ENCODE results near the gene TBC1D22A.

DNA sequence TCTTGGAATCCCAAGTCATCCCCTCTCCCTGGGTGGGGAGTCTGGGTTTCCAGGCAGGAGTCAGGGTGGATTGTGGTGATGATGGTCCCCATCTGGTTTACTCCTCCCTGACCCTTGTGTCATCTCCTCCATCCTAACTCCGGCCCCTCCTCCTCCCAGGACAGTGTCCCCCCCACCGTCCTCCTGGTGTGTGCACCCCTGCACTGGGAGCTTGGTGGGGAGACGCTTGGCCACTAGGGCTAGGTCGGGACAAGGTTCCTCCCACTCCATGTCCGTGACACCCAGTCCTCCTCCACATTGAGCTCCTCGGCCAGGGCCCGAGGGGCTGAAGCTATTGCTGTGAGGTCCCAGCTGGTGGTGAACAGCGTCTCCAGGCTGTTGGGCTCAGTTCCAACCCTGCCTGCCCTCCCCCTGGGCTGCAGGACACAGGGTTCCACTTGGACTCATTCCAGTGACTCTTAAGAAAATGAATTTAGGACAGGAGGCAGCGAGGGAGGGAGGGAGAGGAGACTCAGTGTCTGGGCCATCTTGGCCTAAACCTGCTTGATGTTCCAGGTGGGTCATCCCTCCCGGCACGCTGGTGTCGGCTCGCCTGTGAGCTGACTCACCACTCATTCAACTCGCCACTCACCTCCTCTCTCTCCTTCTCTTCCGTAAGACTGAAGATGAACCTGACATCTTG is 433.2 kb downstream of the TBC1D22A start:
- TF ChIP-seq POLR2A (IDR thresholded peaks at IDR 0.05): no peak
- TF ChIP-seq, protein P1, sequence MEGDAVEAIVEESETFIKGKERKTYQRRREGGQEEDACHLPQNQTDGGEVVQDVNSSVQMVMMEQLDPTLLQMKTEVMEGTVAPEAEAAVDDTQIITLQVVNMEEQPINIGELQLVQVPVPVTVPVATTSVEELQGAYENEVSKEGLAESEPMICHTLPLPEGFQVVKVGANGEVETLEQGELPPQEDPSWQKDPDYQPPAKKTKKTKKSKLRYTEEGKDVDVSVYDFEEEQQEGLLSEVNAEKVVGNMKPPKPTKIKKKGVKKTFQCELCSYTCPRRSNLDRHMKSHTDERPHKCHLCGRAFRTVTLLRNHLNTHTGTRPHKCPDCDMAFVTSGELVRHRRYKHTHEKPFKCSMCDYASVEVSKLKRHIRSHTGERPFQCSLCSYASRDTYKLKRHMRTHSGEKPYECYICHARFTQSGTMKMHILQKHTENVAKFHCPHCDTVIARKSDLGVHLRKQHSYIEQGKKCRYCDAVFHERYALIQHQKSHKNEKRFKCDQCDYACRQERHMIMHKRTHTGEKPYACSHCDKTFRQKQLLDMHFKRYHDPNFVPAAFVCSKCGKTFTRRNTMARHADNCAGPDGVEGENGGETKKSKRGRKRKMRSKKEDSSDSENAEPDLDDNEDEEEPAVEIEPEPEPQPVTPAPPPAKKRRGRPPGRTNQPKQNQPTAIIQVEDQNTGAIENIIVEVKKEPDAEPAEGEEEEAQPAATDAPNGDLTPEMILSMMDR (IDR thresholded peaks at IDR 0.05 in 4 of 5, conservative IDR thresholded peaks at IDR 0.05 in 1 of 5): no peak

All from gastrocnemius medialis (tissue), 4 donors.